ENCODE data around the gene FAM72C.
"Not testable (repeated sequence)": the region's sequence is repeated elsewhere in the genome, so short reads cannot be mapped to it uniquely, and the experiment has no call there.

FAM72C gene

GRCh38 chr1:143936457-143937115 lies 35.2 kb downstream of the FAM72C start:
- peak; percentile 22 for TF ChIP-seq CTCF (IDR thresholded peaks at IDR 0.05; ENCODE audit: low read depth, low read length)

GRCh38 chr1:143919127-143919526 lies 52.7 kb downstream of the FAM72C start:
- DNase-seq (ENCODE audit: extremely low read depth, low read depth), result not testable (repeated sequence)

More at GRCh38 chr1:143936457-143937115, 35.2 kb downstream of the FAM72C start:
- peak; percentile 18 for DNase-seq (ENCODE audit: extremely low read depth, low read depth)

- DNase-seq (ENCODE audit: extremely low read depth, low read depth), result not testable (repeated sequence)
Measured at GRCh38 chr1:143918552-143918951, 53.2 kb downstream of the FAM72C start.

GRCh38 chr1:143913705-143914104 lies 58.1 kb downstream of the FAM72C start:
- DNase-seq (ENCODE audit: extremely low read depth, low read depth), result not testable (repeated sequence)
